ENCODE results near the gene MIB2. TPM values are rescaled to one million over a fixed set of nuclear protein-coding genes. Genes with fewer than 3 reads are reported as not detected.

The MIB2 gene
- total RNA-seq, 2 experiments from 2014 or later = 27.6 to 31.7 TPM

DNA sequence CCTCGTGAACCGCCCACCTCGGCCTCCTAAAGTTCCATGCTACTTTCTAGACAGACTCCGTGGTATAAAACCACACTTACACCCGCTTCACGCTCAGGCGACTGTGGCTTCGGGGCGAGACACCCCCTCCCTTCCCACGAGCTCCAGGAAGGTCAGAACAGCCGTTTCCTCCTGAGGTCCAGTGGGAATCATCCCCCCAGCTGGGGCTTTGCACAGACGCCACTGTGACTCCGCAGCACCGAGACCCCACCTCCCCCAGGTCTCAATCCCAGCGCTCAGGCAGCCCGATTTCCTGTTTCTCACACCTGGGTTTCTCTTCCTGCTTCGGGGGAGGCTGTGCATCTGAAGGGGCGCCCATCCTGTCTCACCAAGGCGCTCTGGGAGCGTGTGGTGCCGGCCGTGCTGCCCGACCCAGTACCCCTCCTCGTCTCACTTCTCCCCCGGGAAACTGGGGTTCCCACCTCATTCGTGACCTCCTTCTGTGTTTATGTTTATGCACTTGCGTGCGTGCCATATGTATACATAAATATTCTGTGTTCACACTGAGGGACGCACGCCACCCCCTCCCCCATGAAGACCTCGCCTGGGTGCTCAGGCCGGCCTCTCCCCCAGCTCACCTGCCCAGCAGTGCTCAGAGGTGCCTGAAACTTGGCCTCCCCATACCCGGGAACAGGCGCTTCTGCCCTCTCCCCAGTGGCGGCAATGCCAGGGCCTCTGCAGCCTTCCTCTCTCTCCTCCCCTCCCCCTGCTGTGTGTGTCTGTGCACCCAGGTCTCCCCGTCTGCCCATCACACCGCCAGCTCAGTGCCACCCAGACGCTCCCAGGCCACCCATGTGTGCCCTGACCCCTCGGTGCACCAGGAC lies 62.6 kb downstream of the MIB2 start:
- peak overlapping the region; percentile 92 for H3K27ac Mint-ChIP-seq
- no peaks in the 10 kb centered on the region for H3K27me3 Mint-ChIP-seq (ENCODE audit: low read depth)
- intact Hi-C loops (cut with micrococcal nuclease) = no loop called here
- H3K4me3 Mint-ChIP-seq = peak overlapping the region; percentile 82
- peaks cover 2% of the 10 kb centered on the region for H3K36me3 Mint-ChIP-seq (ENCODE audit: low read depth)
- peak; percentile 62 for DNase-seq
- peaks cover 22% of the 10 kb centered on the region for H3K4me1 Mint-ChIP-seq (ENCODE audit: low read depth)
- CTCF ChIA-PET = interaction anchor here (0.6 to 1.3 kb wide), 3 partner anchors 12 to 217 kb away, joined by 3 to 9 read pairs (median 3); no protein-coding TSS in a partner anchor
- no peaks in the 10 kb centered on the region for H3K9me3 Mint-ChIP-seq

DNA sequence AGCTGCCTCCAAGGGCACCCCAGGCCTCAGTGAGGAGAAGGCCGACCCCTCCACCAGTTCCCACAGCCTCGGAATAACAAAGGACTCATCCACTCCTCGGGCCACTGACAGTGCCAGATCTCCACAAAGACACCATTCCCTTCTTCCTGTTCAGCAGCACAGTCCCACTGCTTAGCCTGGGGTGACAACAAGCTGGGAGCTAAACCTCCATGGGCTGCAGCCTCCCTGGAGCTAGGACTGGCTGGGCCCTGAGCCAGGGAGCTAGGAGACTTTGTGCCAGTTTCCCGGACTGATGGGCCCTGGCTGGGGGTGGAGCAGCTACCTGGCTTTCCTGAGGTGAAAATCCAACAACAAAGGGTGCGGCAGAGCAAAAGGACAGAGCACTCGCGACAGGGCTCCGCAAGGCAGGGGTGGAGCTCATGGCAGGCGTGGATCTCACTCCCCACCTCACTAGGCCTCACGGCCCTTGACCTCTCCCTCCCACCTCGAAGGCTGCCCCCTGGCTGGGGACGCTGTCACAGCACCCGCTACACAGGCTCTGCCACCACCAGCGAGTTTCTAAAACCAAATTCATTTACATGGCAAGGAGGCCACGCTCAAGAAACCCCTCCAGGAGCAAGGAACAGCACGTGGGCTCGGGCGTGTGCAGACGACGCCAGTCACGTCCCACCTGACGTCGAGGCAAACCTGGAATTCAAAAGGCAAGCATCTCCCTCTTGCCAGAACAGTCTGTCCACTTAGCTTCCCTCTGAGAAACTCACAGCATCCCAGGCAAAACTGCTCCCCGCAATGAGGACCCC lies 63.5 kb downstream of the MIB2 start:
- Mint-ChIP-seq H3K9me3 (no peaks in the 10 kb centered on the region), H3K27ac (peak overlapping the region; percentile 92), H3K27me3 (ENCODE audit: low read depth) (no peaks in the 10 kb centered on the region), H3K36me3 (ENCODE audit: low read depth) (peaks cover 2% of the 10 kb centered on the region), H3K4me3 (peak overlapping the region; percentile 82), H3K4me1 (ENCODE audit: low read depth) (peaks cover 23% of the 10 kb centered on the region)
- DNase-seq = peak; percentile 65
- intact Hi-C loops (cut with micrococcal nuclease) = no loop called here
- CTCF ChIA-PET = interaction anchor here (1.1 to 1.3 kb wide), 2 partner anchors 13 to 65 kb away, joined by 3 to 9 read pairs; no protein-coding TSS in a partner anchor

Other genes starting within 250 kb of the MIB2 start
- gene AURKAIP1, start 240.3 kb upstream of the MIB2 start, total RNA-seq = 100 to 1,000 TPM; 108 TPM
- 100 to 1,000 TPM in 1 of 2 experiments, 10 to 100 TPM in 1; 97.7 to 108 TPM for gene CCNL2, start 216.2 kb upstream of the MIB2 start, total RNA-seq
- gene MRPL20, start 208.2 kb upstream of the MIB2 start, total RNA-seq = 100 to 1,000 TPM; 103 to 107 TPM
- not detected for gene ANKRD65, start 194.2 kb upstream of the MIB2 start, total RNA-seq
- under 1 TPM; 0.72 to 0.74 TPM for gene VWA1, start 179.8 kb upstream of the MIB2 start, total RNA-seq
- gene ATAD3C, start 165.8 kb upstream of the MIB2 start, total RNA-seq = under 1 TPM; 0.42 to 0.57 TPM
- gene ATAD3B, start 143.7 kb upstream of the MIB2 start, total RNA-seq = 10 to 100 TPM; 32.7 to 38.7 TPM
- gene ATAD3A, start 103.3 kb upstream of the MIB2 start, total RNA-seq = 10 to 100 TPM; 39.4 to 41.0 TPM
- not detected for gene TMEM240, start 74.9 kb upstream of the MIB2 start, total RNA-seq
- gene SSU72, start 40.6 kb upstream of the MIB2 start, total RNA-seq = 10 to 100 TPM; 91.6 to 95.9 TPM
- gene FNDC10, start 15.4 kb upstream of the MIB2 start, total RNA-seq = 1 to 10 TPM in 1 of 2 experiments, under 1 TPM in 1; 0.94 to 1.2 TPM
- under 1 TPM; 0.64 to 0.99 TPM for gene MMP23B, start 16.7 kb downstream of the MIB2 start, total RNA-seq
- gene CDK11B, start 43.5 kb downstream of the MIB2 start, total RNA-seq = 10 to 100 TPM; 33.7 to 34.4 TPM
- gene SLC35E2B, start 77.3 kb downstream of the MIB2 start, total RNA-seq = 10 to 100 TPM; 21.9 to 25.6 TPM
- 10 to 100 TPM; 58.0 to 60.3 TPM for gene CDK11A, start 108.9 kb downstream of the MIB2 start, total RNA-seq
- 10 to 100 TPM; 42.1 to 43.6 TPM for gene NADK, start 163.0 kb downstream of the MIB2 start, total RNA-seq

All from activated naive CD4-positive, alpha-beta T cell treated with anti-CD3 and anti-CD28 coated beads for 36 hours (primary cell).